Bone marrow (tissue), 2 donors: ENCODE data around the gene MAN2C1.
"Not testable (repeated sequence)": the region's sequence is repeated elsewhere in the genome, so short reads cannot be mapped to it uniquely, and the experiment has no call there.

Source experiments
- DNase-seq, 2 donors: peaks; one replicate each; lab custom pipeline; 2025; lab: John Stamatoyannopoulos, UW

MAN2C1 gene

GRCh38 chr15:75361361-75361988 lies 6.9 kb downstream of the MAN2C1 start:
- DNase-seq = no peak

GRCh38 chr15:75360856-75361255 lies 7.6 kb downstream of the MAN2C1 start:
- no peak for DNase-seq

- DNase-seq = no peak
Observed at GRCh38 chr15:75360391-75360790, 8.0 kb downstream of the MAN2C1 start.

GRCh38 chr15:75359537-75360250 lies 8.7 kb downstream of the MAN2C1 start:
- no peak for DNase-seq

- DNase-seq = no peak
Observed at GRCh38 chr15:75358771-75359536, 9.5 kb downstream of the MAN2C1 start.

- DNase-seq = no peak
Observed at GRCh38 chr15:75357976-75358673, 10.3 kb downstream of the MAN2C1 start.

- DNase-seq = no peak
Observed at GRCh38 chr15:75356517-75356916, 11.9 kb downstream of the MAN2C1 start.

GRCh38 chr15:75356006-75356405 lies 12.4 kb downstream of the MAN2C1 start:
- no peak for DNase-seq

GRCh38 chr15:75355369-75355768 lies 13.0 kb downstream of the MAN2C1 start:
- DNase-seq = no peak

GRCh38 chr15:75354454-75354853 lies 14.0 kb downstream of the MAN2C1 start:
- DNase-seq = no peak

- no peak for DNase-seq
Observed at GRCh38 chr15:75353604-75354003, 14.8 kb downstream of the MAN2C1 start.

- no peak for DNase-seq
Observed at GRCh38 chr15:75352186-75353080, 16.0 kb downstream of the MAN2C1 start.

GRCh38 chr15:75350601-75351361 lies 17.6 kb downstream of the MAN2C1 start:
- DNase-seq = no peak

- DNase-seq = peak in 1 of 2 donors; percentile 48
Observed at GRCh38 chr15:75349851-75350588, 18.4 kb downstream of the MAN2C1 start.

GRCh38 chr15:75349351-75349669 lies 19.1 kb downstream of the MAN2C1 start:
- not testable (repeated sequence) for DNase-seq

- no peak for DNase-seq
Observed at GRCh38 chr15:75348562-75349350, 19.7 kb downstream of the MAN2C1 start.

- DNase-seq = no peak
Observed at GRCh38 chr15:75348034-75348561, 20.3 kb downstream of the MAN2C1 start.

GRCh38 chr15:75347222-75348033 lies 21.0 kb downstream of the MAN2C1 start:
- no peak for DNase-seq
